Mammary epithelial cell (primary cell): ENCODE results near the gene CORO1C.

Experiments
- EZH2 ChIP-seq: IDR thresholded peaks from 2 replicates; pipeline ENCODE4 v1.6.1; 2012; ENCODE audit warnings: low read length, inconsistent platforms, borderline replicate concordance
- TF ChIP-seq, protein P1 (sequence below), 2 donors: IDR thresholded peaks in 1 of 2; conservative IDR thresholded peaks in 1 of 2; 2 replicates each; pipeline ENCODE4 v1.5.1; 2011 to 2012; ENCODE audit warnings: inconsistent platforms in 2 of 2, low read length in 2 of 2, mild to moderate bottlenecking in 2 of 2, control low read depth in 1 of 2, low read depth in 1 of 2; ENCODE audit not compliant: insufficient read depth in 1 of 2; ENCODE audit errors: extremely low read depth in 1 of 2

- TF ChIP-seq, protein P1, sequence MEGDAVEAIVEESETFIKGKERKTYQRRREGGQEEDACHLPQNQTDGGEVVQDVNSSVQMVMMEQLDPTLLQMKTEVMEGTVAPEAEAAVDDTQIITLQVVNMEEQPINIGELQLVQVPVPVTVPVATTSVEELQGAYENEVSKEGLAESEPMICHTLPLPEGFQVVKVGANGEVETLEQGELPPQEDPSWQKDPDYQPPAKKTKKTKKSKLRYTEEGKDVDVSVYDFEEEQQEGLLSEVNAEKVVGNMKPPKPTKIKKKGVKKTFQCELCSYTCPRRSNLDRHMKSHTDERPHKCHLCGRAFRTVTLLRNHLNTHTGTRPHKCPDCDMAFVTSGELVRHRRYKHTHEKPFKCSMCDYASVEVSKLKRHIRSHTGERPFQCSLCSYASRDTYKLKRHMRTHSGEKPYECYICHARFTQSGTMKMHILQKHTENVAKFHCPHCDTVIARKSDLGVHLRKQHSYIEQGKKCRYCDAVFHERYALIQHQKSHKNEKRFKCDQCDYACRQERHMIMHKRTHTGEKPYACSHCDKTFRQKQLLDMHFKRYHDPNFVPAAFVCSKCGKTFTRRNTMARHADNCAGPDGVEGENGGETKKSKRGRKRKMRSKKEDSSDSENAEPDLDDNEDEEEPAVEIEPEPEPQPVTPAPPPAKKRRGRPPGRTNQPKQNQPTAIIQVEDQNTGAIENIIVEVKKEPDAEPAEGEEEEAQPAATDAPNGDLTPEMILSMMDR (conservative IDR thresholded peaks at IDR 0.05 in 1 of 2, IDR thresholded peaks at IDR 0.05 in 1 of 2; ENCODE audit: extremely low read depth in 1 of 2, insufficient read depth in 1 of 2, low read depth in 1 of 2, low read length in 2 of 2) = no peak
- TF ChIP-seq EZH2 = no peak
These were observed 77.4 kb downstream of the CORO1C start for GRCh38 chr12:108653922-108654321.
